ENCODE results near the gene RGPD8.
A peak's percentile ranks its signal among the peaks of the same experiment; 100 is the strongest.

The RGPD8 gene

GRCh38 chr2:112433480-112433879, at the start of gene RGPD8:
Gene RGPD8 (minus strand): TSS chr2:112433645. CDS start chr2:112433453, 192 bp downstream.
- peak; percentile 78 for DNase-seq (ENCODE audit: low spot score)
- TF ChIP-seq CTCF (IDR thresholded peaks at IDR 0.05; ENCODE audit: extremely low read depth, missing control alignments): peak; percentile 21

- TF ChIP-seq CTCF (IDR thresholded peaks at IDR 0.05; ENCODE audit: extremely low read depth, missing control alignments): no peak
- peak; percentile 44 for DNase-seq (ENCODE audit: low spot score)
Observed at GRCh38 chr2:112483042-112483473, 49.6 kb upstream of the RGPD8 start.

GRCh38 chr2:112482309-112483041, 49.0 kb upstream of the RGPD8 start:
- peak; percentile 56 for DNase-seq (ENCODE audit: low spot score)
- TF ChIP-seq CTCF (IDR thresholded peaks at IDR 0.05; ENCODE audit: extremely low read depth, missing control alignments): no peak

GRCh38 chr2:112481528-112482233, 48.2 kb upstream of the RGPD8 start, which contains the start of gene TTL:
Gene TTL (plus strand): TSS chr2:112482156. CDS start chr2:112482345, 189 bp downstream.
- DNase-seq (ENCODE audit: low spot score): peak; percentile 97
- no peak for TF ChIP-seq CTCF (IDR thresholded peaks at IDR 0.05; ENCODE audit: extremely low read depth, missing control alignments)

GRCh38 chr2:112481050-112481527, 47.6 kb upstream of the RGPD8 start:
- TF ChIP-seq CTCF (IDR thresholded peaks at IDR 0.05; ENCODE audit: extremely low read depth, missing control alignments): peak; percentile 86
- DNase-seq (ENCODE audit: low spot score): peak; percentile 91

- TF ChIP-seq CTCF (IDR thresholded peaks at IDR 0.05; ENCODE audit: extremely low read depth, missing control alignments): peak; percentile 12
- DNase-seq (ENCODE audit: low spot score): peak; percentile 62
Observed at GRCh38 chr2:112480530-112481049, 47.1 kb upstream of the RGPD8 start.

GRCh38 chr2:112476434-112476833, 43.0 kb upstream of the RGPD8 start:
- TF ChIP-seq CTCF (IDR thresholded peaks at IDR 0.05; ENCODE audit: extremely low read depth, missing control alignments): no peak
- no peak for DNase-seq (ENCODE audit: low spot score)
